Forelimb muscle (tissue), 1 donor: Measurements from ENCODE around the gene ANKRD50. TPM values are rescaled to one million over a fixed set of nuclear protein-coding genes. Genes with fewer than 3 reads are reported as not detected.

Experiments
- DNase-seq: peaks from one replicate; pipeline ENCODE4 v3.0.0-alpha.2; 2013; ENCODE audit warnings: low read depth
- polyA plus RNA-seq: library from polyadenylated mRNA; unstranded; fragments of 120-200 nt; gene quantifications from one replicate; pipeline ENCODE4 v1.2.1, GENCODE V29; 2013; ENCODE audit not compliant: insufficient read length

Gene ANKRD50
- polyA plus RNA-seq, 1 donor = 61.7 TPM

DNA sequence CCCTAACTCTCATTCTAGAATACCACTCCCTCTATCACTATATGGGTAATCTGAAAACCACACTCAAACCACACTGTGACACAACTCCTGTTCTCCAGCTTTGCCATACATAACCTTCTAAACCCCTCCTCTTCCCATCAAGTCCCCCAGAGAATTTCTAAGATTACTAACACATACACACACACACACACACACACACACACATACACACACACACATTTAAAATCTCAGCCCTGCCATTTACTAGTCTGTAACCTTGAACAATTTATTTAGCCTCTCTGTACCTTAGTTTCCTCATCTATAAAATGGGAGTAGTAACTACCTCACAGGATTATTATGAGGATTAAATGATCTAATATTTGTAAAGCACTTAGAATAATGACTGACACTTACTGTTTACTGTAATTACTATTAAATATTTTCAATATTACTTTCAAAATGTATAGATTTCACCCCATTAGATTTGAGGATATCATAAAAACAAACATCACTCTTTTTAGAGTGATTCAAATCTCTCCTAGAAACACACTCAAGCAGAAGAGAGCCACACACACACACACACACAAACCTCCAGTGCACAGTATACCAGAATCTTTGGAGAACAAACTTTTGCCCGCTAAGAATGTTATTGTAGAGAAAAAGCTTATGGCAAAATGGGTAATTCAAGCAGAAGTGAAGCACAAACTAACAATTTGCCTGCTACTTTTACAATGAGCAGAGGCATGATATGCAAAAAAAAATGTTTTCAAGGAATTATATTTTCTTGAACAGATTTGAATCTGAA, 3.8 kb downstream of the ANKRD50 start:
- no peak for DNase-seq

GRCh38 chr4:124705393-124705792, 7.1 kb downstream of the ANKRD50 start:
- no peak for DNase-seq

DNA sequence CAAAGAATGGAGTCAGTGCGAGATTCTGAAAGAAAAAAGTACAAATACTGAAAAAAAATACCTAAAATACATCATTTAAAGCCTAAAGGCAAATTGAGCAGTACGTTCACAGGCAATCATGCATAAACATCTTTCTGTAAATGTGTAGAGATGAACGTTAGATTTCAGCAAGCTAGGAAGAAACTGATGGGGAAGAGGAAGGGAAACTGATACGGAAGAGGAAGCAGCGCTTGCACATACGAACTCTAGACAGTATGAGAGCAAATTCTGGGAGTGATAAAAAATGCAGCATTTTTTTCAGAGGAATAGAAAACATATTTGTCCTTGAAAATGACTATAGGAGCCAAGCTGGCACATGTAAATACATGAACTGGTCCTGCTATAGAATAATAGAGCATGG, 9.4 kb downstream of the ANKRD50 start:
- DNase-seq = no peak

DNA sequence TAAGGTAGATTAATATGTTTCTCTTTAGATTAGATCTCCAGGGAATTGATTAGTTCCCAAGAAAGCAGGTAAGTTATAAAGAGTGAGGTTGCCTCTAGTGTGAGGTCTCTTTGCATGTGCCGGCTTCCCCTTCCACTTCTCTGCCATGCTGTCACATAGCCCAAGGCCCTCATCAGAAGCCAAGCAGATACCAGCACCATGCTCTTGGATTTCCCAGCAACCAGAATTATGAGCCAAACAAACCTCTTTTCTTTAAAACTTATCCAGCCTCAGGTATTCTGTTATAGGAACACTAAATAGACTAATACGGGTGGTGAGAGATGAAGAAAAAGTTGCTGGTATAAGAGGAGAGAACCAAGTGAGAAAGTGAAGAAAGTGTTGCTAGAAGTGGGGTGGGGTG, 15.1 kb downstream of the ANKRD50 start:
- no peak for DNase-seq

- no peak for DNase-seq
These were observed 16.4 kb downstream of the ANKRD50 start for GRCh38 chr4:124696182-124696581.

DNA sequence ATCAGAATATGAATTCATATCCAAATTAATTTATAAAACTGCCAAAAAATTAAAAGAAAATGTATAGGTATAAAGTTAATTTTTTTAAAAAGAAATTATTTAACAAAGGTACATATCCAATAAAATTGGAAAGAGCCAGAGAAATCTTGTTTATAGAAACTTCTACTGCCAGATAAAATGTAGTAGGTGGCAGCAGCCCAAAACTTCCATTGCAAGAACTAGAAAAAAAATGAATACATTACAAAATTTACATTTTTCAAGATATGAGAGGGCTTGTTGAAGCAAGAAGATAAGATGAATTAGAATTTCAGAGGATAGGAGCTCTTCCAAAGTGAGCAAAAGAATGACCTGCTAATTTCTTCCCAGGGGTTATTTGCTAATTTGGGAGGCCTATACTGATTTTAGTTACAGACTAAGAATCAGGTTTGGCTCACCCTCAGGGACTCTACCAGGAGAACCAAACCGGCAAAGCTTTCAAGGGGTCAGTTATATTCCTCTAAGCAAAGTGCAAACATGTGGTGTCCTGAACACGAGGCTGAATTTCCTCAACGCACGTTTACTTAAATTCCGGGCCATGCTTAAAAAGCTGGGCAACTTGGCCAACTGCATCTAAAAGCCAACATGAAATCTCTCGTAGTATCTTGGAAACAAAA, 17.5 kb downstream of the ANKRD50 start:
- DNase-seq = no peak

DNA sequence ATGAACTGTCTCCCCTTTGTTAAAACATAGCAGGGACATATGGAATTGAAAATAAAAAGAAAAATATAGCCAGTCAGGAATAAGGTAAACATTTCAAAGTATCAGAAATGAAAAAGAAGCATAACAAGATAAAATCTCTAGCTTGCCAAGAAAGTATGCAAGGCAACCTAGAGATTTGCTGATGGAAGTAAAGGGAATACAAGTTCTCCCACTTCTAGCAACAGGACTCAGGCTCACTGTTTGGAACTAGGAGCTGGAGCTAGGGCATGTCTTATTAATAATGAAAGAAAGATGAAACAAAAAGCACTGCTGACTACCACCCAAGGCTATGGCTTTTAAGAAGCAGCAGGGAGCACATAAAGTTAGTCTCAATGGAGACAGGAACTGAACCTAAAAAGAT, 18.2 kb downstream of the ANKRD50 start:
- no peak for DNase-seq

DNA sequence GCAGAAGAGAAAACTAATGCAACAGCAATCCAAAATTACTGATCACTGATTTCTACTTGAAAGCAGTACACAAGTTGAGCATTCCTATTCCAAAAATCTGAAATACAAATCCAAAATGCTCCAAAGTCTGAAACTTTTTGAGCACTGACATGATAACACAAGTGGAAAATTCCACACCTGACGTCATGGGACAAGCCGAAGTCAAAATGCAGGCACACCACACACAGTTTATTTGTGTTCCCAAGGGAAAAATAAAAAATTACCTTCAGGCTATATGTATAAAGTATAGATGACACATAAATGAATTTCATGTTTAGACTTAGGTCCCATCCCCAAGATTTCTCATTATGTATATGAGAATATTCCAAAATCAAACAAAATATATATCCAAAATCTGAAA, 20.7 kb downstream of the ANKRD50 start:
- DNase-seq = no peak

GRCh38 chr4:124686279-124686678, 26.3 kb downstream of the ANKRD50 start:
- DNase-seq = no peak

DNA sequence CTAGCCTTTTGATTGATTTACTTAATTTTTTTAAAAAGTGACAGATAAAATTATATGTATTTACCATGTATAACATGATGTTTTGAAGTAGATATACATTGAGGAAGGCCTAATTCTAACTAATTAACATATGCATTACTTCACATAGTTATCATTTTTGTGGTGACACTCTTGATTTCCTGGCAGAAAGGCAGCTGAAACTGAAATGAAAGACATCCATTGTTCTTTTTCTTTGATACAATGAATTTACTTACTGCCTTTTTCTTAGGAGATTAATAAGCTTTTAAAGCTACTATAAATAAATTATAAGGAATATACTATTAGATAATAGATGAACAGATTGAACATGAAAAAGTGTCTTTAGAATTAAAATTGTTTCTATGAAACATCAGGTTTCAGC, 26.7 kb downstream of the ANKRD50 start:
- DNase-seq = no peak

- no peak for DNase-seq
These were observed 28.2 kb downstream of the ANKRD50 start for GRCh38 chr4:124684301-124684700.

GRCh38 chr4:124682384-124682783, 30.1 kb downstream of the ANKRD50 start:
- no peak for DNase-seq

DNA sequence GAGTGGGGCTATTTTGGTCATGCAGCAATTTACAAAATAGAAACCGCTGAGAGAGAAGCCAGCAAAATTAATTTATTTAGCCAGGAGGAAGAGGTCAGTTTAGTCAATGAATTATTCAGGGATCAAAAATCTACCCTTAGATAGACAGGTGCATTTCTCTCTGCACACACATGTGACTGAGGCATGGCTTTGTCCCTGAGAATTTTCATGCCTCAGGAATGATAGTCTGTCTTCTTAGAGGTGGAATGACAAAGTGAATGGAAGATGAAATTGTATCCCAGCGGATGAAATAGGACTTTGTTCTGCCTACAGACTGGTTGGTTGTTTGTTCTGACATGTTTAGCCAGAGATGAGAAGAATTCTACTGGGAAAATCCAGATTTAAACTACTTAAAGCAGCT, 46.0 kb downstream of the ANKRD50 start:
- DNase-seq = no peak

GRCh38 chr4:124658795-124659194, 53.7 kb downstream of the ANKRD50 start:
- no peak for DNase-seq

- no peak for DNase-seq
These were observed 61.9 kb downstream of the ANKRD50 start for GRCh38 chr4:124650614-124651013.

GRCh38 chr4:124647599-124647998, 64.9 kb downstream of the ANKRD50 start:
- DNase-seq = no peak

DNA sequence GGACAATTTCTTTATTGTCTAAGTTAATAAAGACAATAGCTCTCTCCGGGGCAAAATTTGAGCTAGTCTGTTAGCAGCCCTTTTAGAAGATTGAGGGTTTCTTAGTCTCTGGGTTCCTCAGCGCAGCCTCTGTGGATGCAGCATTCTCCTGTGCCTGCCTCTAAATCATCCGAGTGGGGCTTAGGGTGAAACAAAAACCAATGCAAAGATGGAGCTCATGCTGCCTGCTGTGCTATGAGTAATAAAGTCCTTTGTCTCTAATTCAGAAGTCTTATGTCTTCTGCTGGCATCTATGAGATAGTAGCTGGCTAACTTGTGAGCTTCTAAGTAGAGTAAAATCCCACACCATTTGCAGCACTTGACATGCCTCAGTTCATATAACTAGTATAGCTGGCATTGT, 67.9 kb downstream of the ANKRD50 start:
- DNase-seq = no peak

DNA sequence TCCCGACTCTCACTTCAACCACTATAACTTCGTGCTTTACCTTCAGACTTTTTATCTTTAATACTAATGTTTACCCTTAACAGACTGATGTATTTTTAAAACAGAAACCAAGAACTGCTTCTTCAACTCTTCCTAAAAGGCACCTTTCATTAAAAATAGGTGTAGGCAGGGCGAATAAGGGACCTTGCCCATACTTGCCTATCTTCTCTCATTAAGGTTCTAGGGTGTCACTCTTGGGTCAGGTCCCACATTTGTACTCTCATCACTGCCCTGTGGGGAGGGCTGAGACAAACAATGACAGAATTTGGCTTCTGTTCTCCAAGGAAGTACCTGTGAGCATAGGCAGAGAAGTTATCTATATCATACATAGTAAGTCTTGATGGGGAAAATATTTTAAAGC, 69.7 kb downstream of the ANKRD50 start:
- DNase-seq = no peak

DNA sequence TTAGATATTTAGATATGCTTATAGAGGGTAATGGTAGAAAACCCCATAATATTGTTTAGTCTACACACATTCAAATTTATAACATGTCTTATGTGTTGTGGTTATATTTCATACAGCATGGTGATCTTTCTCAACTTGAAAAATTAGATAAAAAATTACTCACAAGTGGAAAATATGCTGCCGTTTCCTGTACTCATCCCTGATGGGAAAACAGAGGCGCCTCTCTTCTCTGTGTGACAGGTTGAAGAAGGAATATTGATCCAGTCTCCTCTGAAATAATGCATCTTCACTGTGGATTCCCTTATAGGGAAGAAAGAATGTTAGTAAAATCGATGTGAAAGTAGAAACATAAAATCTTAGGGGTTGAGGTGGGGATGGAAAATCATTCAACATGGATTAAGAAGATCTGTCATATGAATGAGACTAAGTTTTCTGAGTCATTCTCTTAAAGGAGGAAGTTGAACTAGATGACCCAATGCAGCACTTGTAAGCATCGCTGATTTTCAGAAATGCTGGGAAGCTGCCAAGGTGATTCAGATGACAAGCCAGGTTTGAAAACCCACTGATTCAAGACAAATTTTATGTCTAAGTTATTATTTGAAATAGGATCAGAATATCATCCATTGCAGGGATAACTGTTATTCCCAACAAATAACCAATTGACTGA, 70.7 kb downstream of the ANKRD50 start:
- DNase-seq = no peak

DNA sequence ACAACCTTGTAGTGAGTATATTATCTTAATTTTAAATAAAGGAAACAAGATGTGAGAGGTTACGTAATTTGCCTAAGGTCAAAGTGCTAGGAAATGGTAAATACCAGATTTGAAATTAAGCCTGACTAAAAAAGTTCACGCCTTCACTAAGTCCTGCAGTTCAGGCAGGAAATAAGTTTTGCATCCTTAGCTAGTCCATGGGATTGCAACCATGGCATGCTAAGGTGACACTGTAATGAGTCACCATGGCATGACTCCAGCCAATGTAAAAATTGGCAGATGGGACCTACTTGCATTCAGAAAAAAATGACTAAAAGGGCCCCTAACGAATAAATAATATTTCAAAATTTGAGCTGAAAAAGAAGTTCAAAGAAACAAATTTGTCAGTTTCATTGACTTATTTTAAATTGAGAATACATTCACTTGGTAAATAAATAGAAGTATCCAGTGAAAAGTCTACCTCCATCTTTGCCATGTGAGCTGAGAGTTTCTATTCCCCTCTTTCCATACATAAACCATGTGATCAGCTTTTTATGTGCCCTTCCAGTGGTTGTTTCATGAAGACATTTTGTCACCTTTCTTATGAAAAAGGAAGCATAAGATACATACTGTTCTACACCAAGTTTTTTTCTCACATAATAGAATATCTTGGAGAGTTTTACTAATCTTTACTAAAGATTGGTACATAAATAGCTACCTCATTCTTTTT, 72.4 kb downstream of the ANKRD50 start:
- DNase-seq = no peak

DNA sequence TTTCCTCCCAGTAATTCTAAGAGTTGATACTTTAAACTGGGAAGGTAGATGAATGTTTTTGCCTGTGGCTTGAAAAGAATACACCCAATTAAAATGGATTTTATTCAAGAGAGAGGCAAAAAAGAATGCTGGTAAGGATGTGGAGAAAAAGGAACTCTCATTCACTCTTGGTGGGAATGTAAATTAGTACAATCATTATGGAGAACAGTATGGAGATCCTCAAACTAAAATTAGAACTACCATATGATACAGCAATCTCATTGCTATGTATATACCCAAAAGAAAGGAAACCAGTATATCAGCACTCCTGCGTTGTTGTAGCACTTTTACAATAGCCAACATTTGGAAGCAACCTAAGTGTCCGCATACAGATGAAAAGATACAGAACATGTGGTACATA, 75.2 kb downstream of the ANKRD50 start:
- no peak for DNase-seq

- DNase-seq = no peak
These were observed 75.7 kb downstream of the ANKRD50 start for GRCh38 chr4:124636788-124637187.
